NCI-H526 (cell line): Measurements from ENCODE around the gene CCBE1.
"Not testable (repeated sequence)": the region's sequence is repeated elsewhere in the genome, so short reads cannot be mapped to it uniquely, and the experiment has no call there.

Experiments used
- DNase-seq, 2 experiments: peaks; one replicate each; lab custom pipeline; 2025; lab: John Stamatoyannopoulos, UW

CCBE1 gene

DNA sequence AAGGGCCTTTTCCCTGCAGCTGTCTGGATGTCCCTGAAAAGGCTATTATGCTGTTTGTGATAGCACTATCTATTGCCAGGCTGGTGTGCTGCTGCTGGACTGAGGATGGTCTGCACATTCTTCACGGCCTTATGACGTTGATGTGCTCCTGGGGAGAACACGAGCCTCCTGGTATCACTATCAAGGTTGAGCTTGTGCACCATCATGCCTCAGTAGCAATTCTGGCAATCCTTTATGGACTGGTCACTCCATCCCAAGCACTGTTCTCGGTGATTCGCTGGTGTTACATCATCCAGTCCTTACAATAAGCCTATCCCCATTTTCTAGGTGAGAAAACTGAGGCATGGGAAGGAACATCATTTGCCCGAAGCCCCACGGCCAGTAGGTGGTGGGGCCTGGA is 18.2 kb upstream of the CCBE1 start:
- DNase-seq, result no peak

DNA sequence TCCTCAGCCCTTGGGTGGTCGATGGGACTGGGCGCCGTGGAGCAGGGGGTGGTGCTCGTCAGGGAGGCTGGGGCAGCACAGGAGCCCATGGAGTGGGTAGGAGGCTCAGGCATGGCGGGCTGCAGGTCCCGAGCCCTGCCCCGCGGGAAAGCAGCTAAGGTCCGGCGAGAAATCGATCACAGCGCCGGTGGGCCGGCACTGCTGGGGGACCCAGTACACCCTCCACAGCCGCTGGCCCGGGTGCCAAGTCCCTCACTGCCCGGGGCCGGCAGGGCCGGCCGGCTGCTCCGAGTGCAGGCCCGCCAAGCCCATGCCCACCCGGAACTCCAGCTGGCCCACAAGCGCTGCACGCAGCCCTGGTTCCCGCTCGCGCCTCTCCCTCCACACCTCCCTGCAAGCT is 16.9 kb upstream of the CCBE1 start:
- DNase-seq, result not testable (repeated sequence)

DNA sequence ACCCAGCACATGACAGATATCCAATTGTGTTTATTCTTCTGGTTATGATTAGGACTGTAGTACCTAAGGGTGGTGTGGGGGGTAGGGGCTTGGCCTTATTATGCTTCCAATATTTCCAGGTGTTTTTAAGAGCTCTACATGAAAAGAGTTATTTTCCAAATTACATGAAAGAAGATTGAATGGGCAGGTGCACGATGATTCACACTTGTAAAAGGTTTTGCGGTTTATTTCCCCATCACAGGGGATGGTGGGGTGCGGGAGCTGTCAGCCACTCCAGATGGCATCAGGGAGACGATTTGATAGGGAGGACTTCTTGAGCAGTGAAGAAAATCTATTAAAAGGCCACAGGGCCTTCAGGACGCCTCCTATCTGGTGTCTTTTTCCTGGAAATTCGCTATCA is 15.1 kb upstream of the CCBE1 start:
- no peak for DNase-seq

DNA sequence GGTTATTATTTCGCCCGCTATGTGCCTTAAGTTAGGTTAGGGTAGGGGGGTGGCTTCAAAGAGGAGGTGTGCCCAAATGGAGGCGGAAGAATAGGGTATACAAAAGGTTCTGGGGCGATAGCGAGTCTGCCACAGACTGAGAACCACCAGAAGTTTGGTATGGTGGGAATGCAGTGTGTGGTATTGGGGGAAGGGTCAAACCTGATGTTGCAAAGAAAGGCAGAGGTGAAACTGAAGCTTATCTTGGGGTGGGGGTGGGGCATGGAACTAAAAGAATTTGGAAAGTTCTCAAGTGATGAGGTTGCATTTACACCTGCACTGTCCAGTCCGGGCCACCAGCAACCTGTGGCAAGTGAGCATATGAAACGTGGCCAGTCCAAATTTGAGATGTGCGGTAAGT is 11.8 kb upstream of the CCBE1 start:
- no peak for DNase-seq

- DNase-seq, result no peak
Measured at GRCh38 chr18:59707306-59707705, 10.1 kb upstream of the CCBE1 start.

DNA sequence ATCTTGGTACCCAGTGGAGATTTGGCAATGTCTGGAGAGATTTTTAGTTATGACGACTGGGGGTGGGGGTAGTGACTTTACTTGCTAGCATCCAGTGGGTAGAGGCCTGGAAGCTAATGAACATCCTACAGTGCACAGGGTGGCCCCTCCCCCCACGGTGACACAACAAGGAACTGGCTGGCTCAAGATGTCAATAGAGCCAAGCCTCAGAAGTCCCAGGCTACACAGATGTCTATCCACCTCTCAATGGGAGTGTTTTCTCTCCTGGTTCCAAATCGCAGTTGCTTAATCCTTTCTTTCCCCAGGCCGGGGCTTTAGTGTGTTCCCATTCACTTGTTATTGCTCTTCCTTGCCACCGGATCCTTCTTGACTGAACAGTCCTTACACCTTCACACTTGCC is 9.3 kb upstream of the CCBE1 start:
- no peak for DNase-seq

GRCh38 chr18:59705145-59705544 is 7.9 kb upstream of the CCBE1 start:
- DNase-seq, result no peak

DNA sequence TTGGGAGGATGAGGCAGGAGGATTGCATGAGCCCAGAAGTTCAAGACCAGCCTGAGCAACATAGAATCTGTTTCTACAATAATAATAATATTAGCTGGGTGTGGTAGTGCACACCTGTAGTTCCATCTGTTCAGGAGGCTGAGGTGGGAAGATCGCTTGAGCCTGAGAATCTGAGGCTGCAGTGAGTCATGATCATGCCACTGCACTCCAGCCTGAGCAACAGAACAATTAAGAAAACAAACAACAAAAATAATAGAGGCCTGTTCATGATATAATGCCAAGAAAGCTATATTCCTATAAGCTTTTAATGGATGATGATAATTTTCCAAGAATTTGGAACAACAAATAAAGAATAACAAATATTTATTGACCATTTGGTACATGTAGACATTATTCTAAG is 6.9 kb upstream of the CCBE1 start:
- DNase-seq, result no peak

DNA sequence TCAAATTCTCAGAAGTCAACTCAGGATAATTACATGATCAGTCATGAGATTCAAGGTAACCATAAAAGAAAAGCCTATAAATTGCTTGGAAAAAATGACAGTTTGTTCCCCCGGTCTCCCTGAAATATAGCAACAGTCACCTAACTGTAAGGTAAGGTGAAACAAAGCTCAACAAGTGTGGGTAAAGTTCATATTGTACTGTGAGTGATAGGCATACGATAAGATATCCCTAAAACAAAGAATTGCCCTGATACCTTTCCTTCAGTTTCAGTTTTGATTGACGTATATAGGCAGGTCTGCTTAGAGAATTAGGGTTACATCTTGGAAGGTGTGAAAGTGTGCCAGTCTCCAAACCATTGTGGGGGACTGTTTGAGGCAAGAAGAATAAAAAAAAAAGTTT is 4.0 kb upstream of the CCBE1 start:
- DNase-seq, result no peak

GRCh38 chr18:59700535-59700967 is 3.3 kb upstream of the CCBE1 start:
- DNase-seq, result no peak

DNA sequence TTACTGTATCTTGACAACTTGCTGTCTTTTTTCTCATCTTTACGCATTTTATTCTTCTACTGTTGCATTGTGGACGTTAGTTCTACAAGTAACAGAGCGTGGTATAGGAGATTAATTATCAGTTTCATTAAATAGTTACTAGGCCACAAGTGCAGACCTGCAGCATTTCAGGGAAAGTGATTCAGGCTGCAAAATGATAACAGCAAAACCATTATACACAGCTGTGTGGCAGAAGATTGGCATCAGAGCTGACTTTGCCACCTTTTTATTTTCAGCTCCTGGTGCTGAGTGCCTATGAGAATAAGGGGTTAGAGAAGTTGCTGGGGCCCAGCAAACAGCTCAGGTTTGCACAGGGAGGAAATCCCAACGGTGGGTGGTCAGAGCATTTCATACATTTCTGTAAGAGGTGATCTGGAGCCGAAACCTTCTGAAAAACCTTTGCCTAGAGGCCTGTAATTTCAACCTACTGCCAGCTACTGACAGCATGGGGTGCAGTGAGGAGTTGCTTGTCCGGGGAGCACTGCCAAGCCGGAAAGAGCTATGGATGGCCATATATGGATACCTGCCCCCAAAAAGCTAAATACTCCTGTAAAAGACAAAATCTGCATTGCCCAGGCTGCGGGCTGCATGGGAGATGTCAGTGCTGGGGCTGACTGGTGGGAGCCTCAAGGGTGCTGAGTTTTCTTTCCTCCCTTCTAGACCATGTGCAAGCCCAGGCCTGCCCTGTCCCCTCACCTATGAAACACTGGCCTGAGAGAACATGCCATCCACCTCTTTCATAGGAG is 2.7 kb upstream of the CCBE1 start:
- no peak for DNase-seq

DNA sequence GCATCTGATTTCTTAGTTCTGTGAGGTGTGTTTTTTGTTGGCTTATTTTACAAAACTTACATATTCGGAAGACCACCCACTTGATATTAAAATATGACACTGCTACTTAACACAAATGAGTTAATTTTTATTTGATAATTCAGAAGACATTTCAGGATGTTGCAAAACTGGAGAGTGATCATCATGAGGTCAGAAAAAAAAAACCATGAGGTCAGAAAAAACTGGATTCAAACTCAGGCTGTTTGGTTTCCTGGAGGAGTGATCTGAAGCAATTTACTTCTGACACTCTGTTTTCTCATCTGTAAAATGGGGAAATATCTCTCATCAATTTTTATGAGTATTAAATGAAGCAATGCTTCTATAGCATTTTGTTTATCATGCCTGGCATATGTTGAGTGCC is 1.8 kb upstream of the CCBE1 start:
- no peak for DNase-seq

DNA sequence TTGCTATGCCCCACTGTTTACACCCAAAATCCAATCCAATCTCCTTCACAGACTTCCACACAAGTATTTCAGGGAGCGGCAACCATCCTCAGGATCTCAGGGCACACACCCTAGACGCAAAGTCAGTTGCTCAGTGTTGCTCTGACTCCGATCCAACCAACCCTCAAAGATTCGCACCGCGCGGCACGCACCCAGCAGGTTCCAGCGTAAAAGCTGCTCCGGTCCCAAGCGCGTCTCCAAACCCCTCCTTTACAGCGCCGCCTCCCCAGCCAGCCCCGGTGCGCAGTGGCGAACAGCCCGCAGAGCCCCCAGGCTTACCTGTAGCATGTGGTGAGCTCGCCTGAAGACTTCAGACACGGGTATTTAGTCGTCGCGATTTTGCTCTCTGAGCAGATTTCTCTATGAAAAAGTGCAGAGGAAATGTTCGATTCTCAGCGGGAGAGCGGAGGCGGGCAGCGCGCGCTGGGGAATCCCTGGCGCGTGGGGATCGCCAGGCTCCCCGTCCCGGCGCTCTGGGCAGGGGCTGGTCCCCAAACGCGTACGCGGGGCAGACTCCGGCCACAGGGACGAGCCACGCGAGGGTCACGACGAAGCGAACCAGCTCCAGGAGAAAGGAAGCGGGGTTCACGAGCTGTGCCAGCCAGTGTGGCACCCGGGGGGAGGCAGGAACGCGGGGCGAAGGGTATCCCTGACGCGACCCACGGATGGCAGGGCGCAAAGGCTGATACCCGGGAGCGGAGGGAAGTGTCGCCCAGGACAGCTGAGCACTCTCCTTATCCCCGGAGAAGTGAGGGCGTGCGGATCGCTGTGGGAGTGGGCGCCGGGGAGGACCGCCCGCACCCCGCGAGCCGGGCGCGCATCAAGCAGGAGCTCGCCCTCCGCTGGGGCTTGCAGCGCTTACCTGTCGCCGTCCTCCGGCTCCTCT is 650 bp downstream of the CCBE1 start:
- DNase-seq, result no peak

GRCh38 chr18:59695551-59695950 is 1.7 kb downstream of the CCBE1 start:
- no peak for DNase-seq

DNA sequence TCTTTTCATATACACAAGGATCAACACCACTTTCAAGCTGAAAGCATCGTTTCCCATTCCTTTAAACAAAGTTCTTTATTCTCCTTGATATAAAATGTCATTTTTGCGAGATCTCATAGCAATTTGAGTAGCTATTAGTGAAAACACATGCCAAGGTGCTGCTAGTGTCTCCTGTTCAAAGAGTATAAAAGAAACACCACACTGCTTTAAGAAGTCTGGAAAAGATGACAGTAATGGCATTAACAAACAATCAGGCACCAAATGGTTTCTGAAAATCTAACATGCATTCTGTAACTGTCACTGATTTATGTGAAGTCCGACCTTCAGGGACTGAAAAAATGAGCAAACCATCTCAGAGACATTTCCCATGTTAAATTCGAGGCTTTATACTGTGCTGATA is 2.4 kb downstream of the CCBE1 start:
- DNase-seq, result no peak

DNA sequence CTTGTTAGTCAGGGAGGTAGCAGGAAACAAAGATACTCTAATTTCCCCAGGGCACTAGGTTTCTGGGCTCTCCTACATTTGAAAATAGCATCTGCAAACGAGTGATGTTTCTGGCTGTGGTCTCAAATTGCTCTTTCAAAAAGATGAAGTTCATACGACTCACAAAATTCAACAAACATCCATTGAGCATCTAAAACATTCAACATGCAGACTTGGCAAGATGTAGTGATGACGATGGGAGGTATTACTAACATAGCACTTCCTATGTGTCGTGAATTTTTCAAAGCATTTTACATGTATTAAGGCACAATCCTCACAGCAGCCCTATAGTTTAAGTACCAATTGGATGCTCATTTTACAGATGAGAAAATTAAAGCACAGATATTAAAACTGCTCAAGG is 5.2 kb downstream of the CCBE1 start:
- DNase-seq, result no peak

DNA sequence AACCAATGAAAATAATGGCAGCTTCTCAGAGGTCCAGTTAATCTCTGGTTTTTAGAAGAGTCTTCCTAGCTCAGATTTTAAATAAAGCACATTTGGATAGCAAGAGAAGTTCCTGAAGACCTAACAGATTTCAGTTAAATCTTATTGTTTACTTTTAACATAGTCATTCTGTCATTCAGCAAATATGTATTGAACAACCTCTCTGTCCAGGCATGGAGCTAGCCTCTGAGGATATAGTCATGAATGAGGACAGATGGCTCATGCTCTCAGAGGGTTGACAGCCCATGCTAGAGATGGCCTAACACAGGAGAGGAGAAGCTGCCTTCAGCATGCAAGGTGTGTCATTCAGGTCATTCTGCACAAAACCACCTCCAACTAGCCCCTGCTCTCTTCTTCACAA is 6.2 kb downstream of the CCBE1 start:
- DNase-seq, result no peak

DNA sequence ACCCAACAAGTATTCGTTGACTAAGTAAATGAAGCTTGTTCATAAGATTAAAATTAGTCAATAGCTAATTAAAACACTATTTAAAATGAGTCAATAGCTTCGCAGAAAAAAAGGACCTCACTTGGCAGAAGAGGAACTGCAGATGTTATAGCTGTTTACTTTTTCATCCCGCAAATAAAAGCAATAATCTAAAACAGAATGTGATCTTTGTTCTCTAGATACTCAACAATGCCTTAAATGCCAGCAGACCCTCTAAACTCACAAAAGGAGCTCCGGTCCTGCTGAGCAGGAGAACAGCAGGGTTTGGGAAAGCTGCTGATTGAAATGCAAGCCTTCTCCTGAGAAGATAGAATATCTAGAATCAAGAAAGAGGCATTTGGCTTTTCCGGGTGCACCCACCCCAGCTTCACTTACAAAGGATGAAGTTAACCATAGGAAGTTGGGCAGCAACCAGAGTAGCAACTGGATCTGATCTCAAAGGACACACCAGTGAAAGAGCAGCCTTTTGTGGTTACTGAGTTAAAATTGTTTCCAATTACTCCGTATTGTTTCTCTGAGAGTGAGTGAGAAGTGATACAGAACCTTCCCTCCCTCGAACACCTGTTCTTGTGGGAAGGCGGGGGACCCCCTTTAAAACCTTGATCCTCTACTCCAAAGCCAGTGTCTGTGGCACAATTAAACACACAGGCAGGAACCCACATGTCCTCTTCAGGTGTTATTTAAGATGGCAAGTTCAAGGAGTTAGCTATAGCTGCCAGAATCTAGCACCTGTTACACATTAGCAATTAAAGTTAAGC is 6.8 kb downstream of the CCBE1 start:
- no peak for DNase-seq

DNA sequence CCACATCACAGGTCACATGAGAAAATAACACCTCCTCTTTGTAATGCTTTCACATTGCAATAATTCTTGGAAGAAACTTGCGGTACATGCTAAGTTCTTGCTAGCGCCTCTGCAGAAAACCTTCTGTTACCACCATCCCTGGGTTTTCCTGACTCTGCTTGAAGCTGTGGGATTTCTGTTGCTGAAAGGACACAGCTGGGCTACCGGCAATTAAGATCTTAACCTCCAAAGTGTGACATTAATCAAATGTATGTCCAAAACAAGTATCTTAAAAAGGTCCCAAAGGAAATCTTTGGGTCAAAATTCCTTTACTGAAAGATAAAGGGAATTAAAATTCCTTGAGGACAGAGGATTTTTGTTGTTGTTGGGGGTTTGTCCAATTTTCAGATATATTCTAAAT is 7.5 kb downstream of the CCBE1 start:
- DNase-seq, result no peak

- DNase-seq, result no peak
Measured at GRCh38 chr18:59686260-59686659, 11.0 kb downstream of the CCBE1 start.

- DNase-seq, result no peak
Measured at GRCh38 chr18:59685501-59685900, 11.7 kb downstream of the CCBE1 start.

- no peak for DNase-seq
Measured at GRCh38 chr18:59684777-59685176, 12.4 kb downstream of the CCBE1 start.
